ENCODE results near the gene VPS33A.

The VPS33A gene

GRCh38 chr12:122295877-122296276 lies 29.6 kb upstream of the VPS33A start:
- TF ChIP-seq CTCF (IDR thresholded peaks at IDR 0.05; ENCODE audit: unreplicated experiment in 3 of 3), result no peak
- peaks cover 29% of the 10 kb centered on the region for H3K36me3 Mint-ChIP-seq (ENCODE audit: low read depth)
- no peaks in the 10 kb centered on the region for H3K27me3 Mint-ChIP-seq (ENCODE audit: low read depth)
- no peaks in the 10 kb centered on the region for H3K4me1 Mint-ChIP-seq
- H3K27ac Mint-ChIP-seq, result no peak overlapping the region
- H3K4me3 Mint-ChIP-seq, result no peak overlapping the region
- H3K9me3 Mint-ChIP-seq, result no peaks in the 10 kb centered on the region

- Mint-ChIP-seq H3K27ac (no peak overlapping the region), H3K4me3 (no peak overlapping the region), H3K9me3 (no peaks in the 10 kb centered on the region), H3K36me3 (ENCODE audit: low read depth) (peaks cover 23% of the 10 kb centered on the region), H3K27me3 (ENCODE audit: low read depth) (no peaks in the 10 kb centered on the region), H3K4me1 (no peaks in the 10 kb centered on the region)
- TF ChIP-seq CTCF (IDR thresholded peaks at IDR 0.05; ENCODE audit: unreplicated experiment in 3 of 3), result no peak
These were observed 26.8 kb upstream of the VPS33A start for GRCh38 chr12:122293081-122293480.

GRCh38 chr12:122291431-122291830 lies 25.1 kb upstream of the VPS33A start:
- Mint-ChIP-seq H3K4me3 (no peak overlapping the region), H3K27me3 (ENCODE audit: low read depth) (no peaks in the 10 kb centered on the region), H3K4me1 (no peaks in the 10 kb centered on the region), H3K27ac (no peak overlapping the region), H3K9me3 (no peaks in the 10 kb centered on the region), H3K36me3 (ENCODE audit: low read depth) (peaks cover 17% of the 10 kb centered on the region)
- no peak for TF ChIP-seq CTCF (IDR thresholded peaks at IDR 0.05; ENCODE audit: unreplicated experiment in 3 of 3)

GRCh38 chr12:122283680-122284079 lies 17.4 kb upstream of the VPS33A start:
- peaks cover 5% of the 10 kb centered on the region for H3K4me1 Mint-ChIP-seq
- no peaks in the 10 kb centered on the region for H3K36me3 Mint-ChIP-seq (ENCODE audit: low read depth)
- no peaks in the 10 kb centered on the region for H3K9me3 Mint-ChIP-seq
- no peak overlapping the region for H3K27ac Mint-ChIP-seq
- no peak overlapping the region for H3K4me3 Mint-ChIP-seq
- no peak for TF ChIP-seq CTCF (IDR thresholded peaks at IDR 0.05; ENCODE audit: unreplicated experiment in 3 of 3)
- no peaks in the 10 kb centered on the region for H3K27me3 Mint-ChIP-seq (ENCODE audit: low read depth)

GRCh38 chr12:122282061-122282460 lies 15.8 kb upstream of the VPS33A start:
- Mint-ChIP-seq H3K36me3 (ENCODE audit: low read depth) (peaks cover 4% of the 10 kb centered on the region), H3K27ac (peak overlapping the region in 1 of 3 experiments; percentile 6), H3K27me3 (ENCODE audit: low read depth) (no peaks in the 10 kb centered on the region), H3K4me3 (no peak overlapping the region), H3K9me3 (no peaks in the 10 kb centered on the region), H3K4me1 (peaks cover 5% of the 10 kb centered on the region)
- no peak for TF ChIP-seq CTCF (IDR thresholded peaks at IDR 0.05; ENCODE audit: unreplicated experiment in 3 of 3)

GRCh38 chr12:122276242-122276641 lies 9.9 kb upstream of the VPS33A start:
- H3K27me3 Mint-ChIP-seq (ENCODE audit: low read depth), result no peaks in the 10 kb centered on the region
- peaks cover 5% of the 10 kb centered on the region for H3K4me1 Mint-ChIP-seq
- H3K4me3 Mint-ChIP-seq, result no peak overlapping the region
- no peaks in the 10 kb centered on the region for H3K9me3 Mint-ChIP-seq
- H3K27ac Mint-ChIP-seq, result no peak overlapping the region
- H3K36me3 Mint-ChIP-seq (ENCODE audit: low read depth), result peaks cover 19% of the 10 kb centered on the region
- TF ChIP-seq CTCF (IDR thresholded peaks at IDR 0.05; ENCODE audit: unreplicated experiment in 3 of 3), result no peak

All from nephron (organoid).